T-helper 2 cell treated with Interferon-gamma antibody and Interleukin-4, amounts not matched to agents 100 ng/mL and 5 ng/mL, for 36 hours (primary cell): ENCODE results near the gene BIVM. TPM values are rescaled to one million over a fixed set of nuclear protein-coding genes. Genes with fewer than 3 reads are reported as not detected.

ENCODE experiments used
- intact Hi-C: fragments of 100-400 bp; cut with micrococcal nuclease; formaldehyde crosslinking; loops from one replicate; pipeline ENCODE4 v1.15.1; 2023
- total RNA-seq: library from RNA; stranded (reverse); gene quantifications from 2 replicates; pipeline ENCODE4 v1.2.3, GENCODE V29; 2022

Gene BIVM
- total RNA-seq, 1 donor from 2014 or later: 36.9 TPM

GRCh38 chr13:102877303-102877702 is 78.4 kb downstream of the BIVM start:
- intact Hi-C loops: no loop called here

GRCh38 chr13:102878481-102878880 is 79.6 kb downstream of the BIVM start:
- intact Hi-C loops: no loop called here

- intact Hi-C loops: no loop called here
Measured at GRCh38 chr13:102879793-102880499, 81.0 kb downstream of the BIVM start.

- intact Hi-C loops: no loop called here
Measured at GRCh38 chr13:102881819-102882686, 83.1 kb downstream of the BIVM start.

Other genes with a start within 250 kb of the BIVM start
- gene TPP2, start 202.1 kb upstream of the BIVM start, total RNA-seq: 95.8 and 97.3 TPM in 2 replicates
- gene METTL21C, start 104.1 kb upstream of the BIVM start, total RNA-seq: not detected in 2 replicates
- gene TEX30, start 25.3 kb upstream of the BIVM start, total RNA-seq: 47.2 and 51.2 TPM in 2 replicates
- gene POGLUT2, start 143 bp upstream of the BIVM start, total RNA-seq: 13.4 and 14.0 TPM in 2 replicates
- gene ERCC5, start 46.9 kb downstream of the BIVM start, total RNA-seq: 69.1 and 75.3 TPM in 2 replicates